GM23338 (cell line): ENCODE data around the gene UBAC2.

Source experiments
- CREB1 ChIP-seq: fragments of 250-450 bp; sonication (Bioruptor Pico); IDR thresholded peaks from 2 replicates; pipeline ENCODE4 v1.5.0; 2020; ENCODE audit warnings: low read depth, mild to moderate bottlenecking, moderate library complexity
- EZH2 ChIP-seq: fragments of 200-600 bp; sonication (generic); IDR thresholded peaks from one replicate; pipeline ENCODE4 v1.8.0; 2017; ENCODE audit warnings: antibody characterized with exemption, mild to moderate bottlenecking, low read depth; ENCODE audit not compliant: unreplicated experiment
- EZH2phosphoT487 ChIP-seq: fragments of 200-600 bp; sonication (generic); IDR thresholded peaks from one replicate; pipeline ENCODE4 v1.8.1; 2018; ENCODE audit warnings: antibody characterized with exemption; ENCODE audit not compliant: unreplicated experiment
- JUNB ChIP-seq: IDR thresholded peaks from one replicate; pipeline ENCODE4 v1.6.1; 2016; ENCODE audit warnings: antibody characterized with exemption; ENCODE audit not compliant: unreplicated experiment
- NANOG ChIP-seq: IDR thresholded peaks from 2 replicates; pipeline ENCODE4 v1.6.1; 2016; ENCODE audit warnings: antibody characterized with exemption, borderline replicate concordance
- POLR2AphosphoS5 ChIP-seq: IDR thresholded peaks from 2 replicates; pipeline ENCODE4 v1.6.1; 2016; ENCODE audit warnings: antibody characterized with exemption, low read depth
- STAT1 ChIP-seq: IDR thresholded peaks from one replicate; pipeline ENCODE4 v1.6.1; 2016; ENCODE audit warnings: antibody characterized with exemption; ENCODE audit not compliant: unreplicated experiment
- TF ChIP-seq, protein P1 (sequence below), 2 experiments: fragments of 200-600 bp in 1 of 2; sonication (generic) in 1 of 2; conservative IDR thresholded peaks; 2 replicates each; pipeline versions ENCODE4 v1.5.1 to v1.6.1; 2016 to 2017; ENCODE audit warnings: antibody characterized with exemption in 2 of 2, low read depth in 2 of 2, mild to moderate bottlenecking in 2 of 2, moderate library complexity in 1 of 2
- TF ChIP-seq, protein P2 (sequence below): IDR thresholded peaks from 2 replicates; pipeline ENCODE4 v1.6.1; 2016; ENCODE audit warnings: antibody characterized with exemption
- TF ChIP-seq, protein P3 (sequence below): fragments of 250-450 bp; sonication (Bioruptor Pico); IDR thresholded peaks from 2 replicates; pipeline ENCODE4 v1.5.0; 2020; ENCODE audit warnings: mild to moderate bottlenecking, moderate library complexity

DNA sequence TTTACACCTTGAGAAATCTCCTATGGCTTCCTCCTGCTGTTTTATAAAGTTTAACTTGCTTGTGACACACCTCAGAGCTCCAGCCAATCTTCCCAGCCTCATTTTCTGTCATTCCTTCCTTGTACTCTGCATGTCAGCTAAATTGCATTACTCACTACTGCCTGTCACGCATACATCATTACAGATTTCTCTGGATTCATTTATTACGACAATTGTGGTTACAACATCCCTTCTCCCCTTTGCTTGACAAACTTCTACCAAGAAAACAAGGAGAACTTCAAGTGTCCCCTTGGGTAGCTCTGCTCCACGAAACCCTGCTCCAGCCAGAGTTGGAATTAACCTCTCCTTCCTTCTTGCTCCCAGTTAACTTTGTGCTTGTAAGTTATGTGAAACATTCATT is 79.5 kb downstream of the UBAC2 start:
- TF ChIP-seq, protein P1, sequence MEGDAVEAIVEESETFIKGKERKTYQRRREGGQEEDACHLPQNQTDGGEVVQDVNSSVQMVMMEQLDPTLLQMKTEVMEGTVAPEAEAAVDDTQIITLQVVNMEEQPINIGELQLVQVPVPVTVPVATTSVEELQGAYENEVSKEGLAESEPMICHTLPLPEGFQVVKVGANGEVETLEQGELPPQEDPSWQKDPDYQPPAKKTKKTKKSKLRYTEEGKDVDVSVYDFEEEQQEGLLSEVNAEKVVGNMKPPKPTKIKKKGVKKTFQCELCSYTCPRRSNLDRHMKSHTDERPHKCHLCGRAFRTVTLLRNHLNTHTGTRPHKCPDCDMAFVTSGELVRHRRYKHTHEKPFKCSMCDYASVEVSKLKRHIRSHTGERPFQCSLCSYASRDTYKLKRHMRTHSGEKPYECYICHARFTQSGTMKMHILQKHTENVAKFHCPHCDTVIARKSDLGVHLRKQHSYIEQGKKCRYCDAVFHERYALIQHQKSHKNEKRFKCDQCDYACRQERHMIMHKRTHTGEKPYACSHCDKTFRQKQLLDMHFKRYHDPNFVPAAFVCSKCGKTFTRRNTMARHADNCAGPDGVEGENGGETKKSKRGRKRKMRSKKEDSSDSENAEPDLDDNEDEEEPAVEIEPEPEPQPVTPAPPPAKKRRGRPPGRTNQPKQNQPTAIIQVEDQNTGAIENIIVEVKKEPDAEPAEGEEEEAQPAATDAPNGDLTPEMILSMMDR (conservative IDR thresholded peaks at IDR 0.05; ENCODE audit: low read depth in 2 of 2) = no peak
- TF ChIP-seq EZH2phosphoT487 (no peak), POLR2AphosphoS5 (no peak), EZH2 (no peak), JUNB (no peak), STAT1 (no peak), CREB1 (CRISPR knock-in tag) (no peak), NANOG (no peak)
- TF ChIP-seq, protein P2, sequence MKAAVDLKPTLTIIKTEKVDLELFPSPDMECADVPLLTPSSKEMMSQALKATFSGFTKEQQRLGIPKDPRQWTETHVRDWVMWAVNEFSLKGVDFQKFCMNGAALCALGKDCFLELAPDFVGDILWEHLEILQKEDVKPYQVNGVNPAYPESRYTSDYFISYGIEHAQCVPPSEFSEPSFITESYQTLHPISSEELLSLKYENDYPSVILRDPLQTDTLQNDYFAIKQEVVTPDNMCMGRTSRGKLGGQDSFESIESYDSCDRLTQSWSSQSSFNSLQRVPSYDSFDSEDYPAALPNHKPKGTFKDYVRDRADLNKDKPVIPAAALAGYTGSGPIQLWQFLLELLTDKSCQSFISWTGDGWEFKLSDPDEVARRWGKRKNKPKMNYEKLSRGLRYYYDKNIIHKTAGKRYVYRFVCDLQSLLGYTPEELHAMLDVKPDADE = no peak
- TF ChIP-seq, protein P3, sequence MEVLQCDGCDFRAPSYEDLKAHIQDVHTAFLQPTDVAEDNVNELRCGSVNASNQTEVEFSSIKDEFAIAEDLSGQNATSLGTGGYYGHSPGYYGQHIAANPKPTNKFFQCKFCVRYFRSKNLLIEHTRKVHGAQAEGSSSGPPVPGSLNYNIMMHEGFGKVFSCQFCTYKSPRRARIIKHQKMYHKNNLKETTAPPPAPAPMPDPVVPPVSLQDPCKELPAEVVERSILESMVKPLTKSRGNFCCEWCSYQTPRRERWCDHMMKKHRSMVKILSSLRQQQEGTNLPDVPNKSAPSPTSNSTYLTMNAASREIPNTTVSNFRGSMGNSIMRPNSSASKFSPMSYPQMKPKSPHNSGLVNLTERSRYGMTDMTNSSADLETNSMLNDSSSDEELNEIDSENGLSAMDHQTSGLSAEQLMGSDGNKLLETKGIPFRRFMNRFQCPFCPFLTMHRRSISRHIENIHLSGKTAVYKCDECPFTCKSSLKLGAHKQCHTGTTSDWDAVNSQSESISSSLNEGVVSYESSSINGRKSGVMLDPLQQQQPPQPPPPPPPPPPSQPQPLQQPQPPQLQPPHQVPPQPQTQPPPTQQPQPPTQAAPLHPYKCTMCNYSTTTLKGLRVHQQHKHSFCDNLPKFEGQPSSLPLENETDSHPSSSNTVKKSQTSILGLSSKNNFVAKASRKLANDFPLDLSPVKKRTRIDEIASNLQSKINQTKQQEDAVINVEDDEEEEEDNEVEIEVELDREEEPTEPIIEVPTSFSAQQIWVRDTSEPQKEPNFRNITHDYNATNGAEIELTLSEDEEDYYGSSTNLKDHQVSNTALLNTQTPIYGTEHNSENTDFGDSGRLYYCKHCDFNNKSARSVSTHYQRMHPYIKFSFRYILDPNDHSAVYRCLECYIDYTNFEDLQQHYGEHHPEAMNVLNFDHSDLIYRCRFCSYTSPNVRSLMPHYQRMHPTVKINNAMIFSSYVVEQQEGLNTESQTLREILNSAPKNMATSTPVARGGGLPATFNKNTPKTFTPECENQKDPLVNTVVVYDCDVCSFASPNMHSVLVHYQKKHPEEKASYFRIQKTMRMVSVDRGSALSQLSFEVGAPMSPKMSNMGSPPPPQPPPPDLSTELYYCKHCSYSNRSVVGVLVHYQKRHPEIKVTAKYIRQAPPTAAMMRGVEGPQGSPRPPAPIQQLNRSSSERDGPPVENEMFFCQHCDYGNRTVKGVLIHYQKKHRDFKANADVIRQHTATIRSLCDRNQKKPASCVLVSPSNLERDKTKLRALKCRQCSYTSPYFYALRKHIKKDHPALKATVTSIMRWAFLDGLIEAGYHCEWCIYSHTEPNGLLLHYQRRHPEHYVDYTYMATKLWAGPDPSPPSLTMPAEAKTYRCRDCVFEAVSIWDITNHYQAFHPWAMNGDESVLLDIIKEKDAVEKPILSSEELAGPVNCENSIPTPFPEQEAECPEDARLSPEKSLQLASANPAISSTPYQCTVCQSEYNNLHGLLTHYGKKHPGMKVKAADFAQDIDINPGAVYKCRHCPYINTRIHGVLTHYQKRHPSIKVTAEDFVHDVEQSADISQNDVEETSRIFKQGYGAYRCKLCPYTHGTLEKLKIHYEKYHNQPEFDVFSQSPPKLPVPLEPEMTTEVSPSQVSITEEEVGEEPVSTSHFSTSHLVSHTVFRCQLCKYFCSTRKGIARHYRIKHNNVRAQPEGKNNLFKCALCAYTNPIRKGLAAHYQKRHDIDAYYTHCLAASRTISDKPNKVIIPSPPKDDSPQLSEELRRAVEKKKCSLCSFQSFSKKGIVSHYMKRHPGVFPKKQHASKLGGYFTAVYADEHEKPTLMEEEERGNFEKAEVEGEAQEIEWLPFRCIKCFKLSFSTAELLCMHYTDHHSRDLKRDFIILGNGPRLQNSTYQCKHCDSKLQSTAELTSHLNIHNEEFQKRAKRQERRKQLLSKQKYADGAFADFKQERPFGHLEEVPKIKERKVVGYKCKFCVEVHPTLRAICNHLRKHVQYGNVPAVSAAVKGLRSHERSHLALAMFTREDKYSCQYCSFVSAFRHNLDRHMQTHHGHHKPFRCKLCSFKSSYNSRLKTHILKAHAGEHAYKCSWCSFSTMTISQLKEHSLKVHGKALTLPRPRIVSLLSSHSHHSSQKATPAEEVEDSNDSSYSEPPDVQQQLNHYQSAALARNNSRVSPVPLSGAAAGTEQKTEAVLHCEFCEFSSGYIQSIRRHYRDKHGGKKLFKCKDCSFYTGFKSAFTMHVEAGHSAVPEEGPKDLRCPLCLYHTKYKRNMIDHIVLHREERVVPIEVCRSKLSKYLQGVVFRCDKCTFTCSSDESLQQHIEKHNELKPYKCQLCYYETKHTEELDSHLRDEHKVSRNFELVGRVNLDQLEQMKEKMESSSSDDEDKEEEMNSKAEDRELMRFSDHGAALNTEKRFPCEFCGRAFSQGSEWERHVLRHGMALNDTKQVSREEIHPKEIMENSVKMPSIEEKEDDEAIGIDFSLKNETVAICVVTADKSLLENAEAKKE = no peak
